ENCODE data around the gene PRKACG.

Gene PRKACG

DNA sequence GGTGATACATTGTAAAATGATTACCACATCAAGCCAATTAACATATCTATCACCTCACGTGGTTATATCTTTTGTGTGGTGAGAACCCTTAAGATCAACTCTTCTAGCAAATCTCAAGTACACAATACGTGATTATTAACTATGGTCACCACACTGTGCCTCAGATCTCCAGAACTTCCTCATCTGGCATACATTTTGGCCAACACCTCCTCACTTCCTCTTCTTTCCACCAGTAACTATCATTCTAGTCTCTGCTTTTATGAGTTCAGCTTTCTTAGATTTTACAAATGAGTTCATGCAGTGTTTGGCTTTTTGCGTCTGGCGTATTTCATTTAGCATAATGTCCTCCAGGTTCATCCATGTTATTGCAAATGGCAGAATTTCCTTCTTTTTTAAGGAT lies 35.8 kb downstream of the PRKACG start:
- H3K4me3 ChIP-seq (ENCODE audit: low read depth, low read length): no peak overlapping the region
- no peak for DNase-seq (ENCODE audit: low read depth)
- TF ChIP-seq, protein P1, sequence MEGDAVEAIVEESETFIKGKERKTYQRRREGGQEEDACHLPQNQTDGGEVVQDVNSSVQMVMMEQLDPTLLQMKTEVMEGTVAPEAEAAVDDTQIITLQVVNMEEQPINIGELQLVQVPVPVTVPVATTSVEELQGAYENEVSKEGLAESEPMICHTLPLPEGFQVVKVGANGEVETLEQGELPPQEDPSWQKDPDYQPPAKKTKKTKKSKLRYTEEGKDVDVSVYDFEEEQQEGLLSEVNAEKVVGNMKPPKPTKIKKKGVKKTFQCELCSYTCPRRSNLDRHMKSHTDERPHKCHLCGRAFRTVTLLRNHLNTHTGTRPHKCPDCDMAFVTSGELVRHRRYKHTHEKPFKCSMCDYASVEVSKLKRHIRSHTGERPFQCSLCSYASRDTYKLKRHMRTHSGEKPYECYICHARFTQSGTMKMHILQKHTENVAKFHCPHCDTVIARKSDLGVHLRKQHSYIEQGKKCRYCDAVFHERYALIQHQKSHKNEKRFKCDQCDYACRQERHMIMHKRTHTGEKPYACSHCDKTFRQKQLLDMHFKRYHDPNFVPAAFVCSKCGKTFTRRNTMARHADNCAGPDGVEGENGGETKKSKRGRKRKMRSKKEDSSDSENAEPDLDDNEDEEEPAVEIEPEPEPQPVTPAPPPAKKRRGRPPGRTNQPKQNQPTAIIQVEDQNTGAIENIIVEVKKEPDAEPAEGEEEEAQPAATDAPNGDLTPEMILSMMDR (IDR thresholded peaks at IDR 0.05; ENCODE audit: low read depth, low read length, missing control alignments): no peak

DNA sequence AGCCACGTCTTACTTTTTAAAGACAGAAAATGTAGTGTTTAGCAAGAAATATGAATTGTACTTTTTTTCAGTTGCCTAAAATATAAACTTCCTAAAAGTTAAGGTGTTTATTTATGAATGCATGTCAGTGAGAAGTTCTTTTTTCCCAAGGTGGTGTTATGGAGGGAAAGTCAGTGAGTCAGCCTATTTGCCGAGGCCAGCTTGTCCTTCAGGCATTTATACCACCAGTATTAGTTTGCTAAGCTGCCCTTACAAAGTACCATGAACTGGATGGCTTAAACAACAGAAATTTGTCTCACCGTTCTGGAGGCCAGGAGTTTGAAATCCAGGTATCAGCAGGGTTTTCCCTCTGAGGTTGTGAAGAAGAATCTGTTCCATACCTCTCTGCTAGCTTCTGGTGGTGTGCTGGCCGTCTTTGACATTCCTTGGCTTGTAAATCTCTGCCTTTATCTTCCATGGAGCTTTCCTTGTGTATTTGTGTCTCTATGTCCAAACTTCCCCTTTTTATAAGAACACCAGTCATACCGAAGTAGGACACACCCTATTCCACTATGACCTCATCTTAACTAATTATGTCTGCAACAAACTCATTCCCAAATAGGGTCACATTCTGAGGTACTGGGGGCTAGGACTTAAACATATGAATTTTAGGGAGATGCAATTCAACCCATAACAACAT lies 38.4 kb downstream of the PRKACG start:
- TF ChIP-seq, protein P1 (IDR thresholded peaks at IDR 0.05; ENCODE audit: low read depth, low read length, missing control alignments): no peak
- DNase-seq (ENCODE audit: low read depth): no peak
- H3K4me3 ChIP-seq (ENCODE audit: low read depth, low read length): no peak overlapping the region

DNA sequence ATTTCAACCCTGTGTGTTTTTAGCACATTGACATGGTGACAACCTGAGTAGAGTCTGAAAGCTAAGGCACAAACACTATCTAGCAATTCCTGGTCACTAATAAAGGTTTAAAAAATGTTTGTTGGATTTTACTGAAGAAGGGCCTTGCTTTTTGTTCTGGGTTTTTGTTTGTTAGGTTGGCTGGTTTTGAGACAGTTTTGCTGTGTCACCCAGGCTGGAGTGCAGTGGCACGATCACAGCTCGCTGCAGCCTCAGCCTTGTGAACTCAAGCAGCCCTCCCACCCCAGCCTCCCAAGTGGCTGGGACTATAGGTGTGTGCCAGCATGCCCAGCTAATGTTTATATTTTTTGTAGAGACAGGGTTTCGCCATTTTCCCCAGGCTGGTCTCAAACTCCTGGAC lies 39.0 kb downstream of the PRKACG start:
- TF ChIP-seq, protein P1 (IDR thresholded peaks at IDR 0.05; ENCODE audit: low read depth, low read length, missing control alignments): no peak
- DNase-seq (ENCODE audit: low read depth): no peak

DNA sequence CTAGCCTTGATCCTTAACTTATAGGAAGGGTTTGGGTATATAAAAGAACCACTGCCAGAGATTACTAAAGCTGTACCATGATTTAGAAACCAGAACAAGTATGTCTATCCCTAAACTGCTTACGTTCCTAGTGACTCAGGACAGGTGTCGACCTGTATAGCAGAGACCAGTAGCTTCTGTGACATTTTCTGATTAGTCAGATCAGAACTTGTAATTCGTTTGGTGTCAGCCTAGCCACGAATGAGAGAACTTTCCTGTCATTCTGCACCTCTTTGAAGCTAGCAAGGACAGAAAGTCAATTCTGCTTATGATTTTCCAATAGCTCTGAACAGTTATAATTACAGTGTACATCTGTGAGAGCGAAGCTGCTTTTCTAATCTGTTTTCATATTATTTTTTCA lies 39.5 kb downstream of the PRKACG start:
- TF ChIP-seq, protein P1 (IDR thresholded peaks at IDR 0.05; ENCODE audit: low read depth, low read length, missing control alignments): no peak
- no peak overlapping the region for H3K4me3 ChIP-seq (ENCODE audit: low read depth, low read length)
- peak; percentile 71 for DNase-seq (ENCODE audit: low read depth)

More for the DNA sequence above, 39.0 kb downstream of the PRKACG start:
- no peak overlapping the region for H3K4me3 ChIP-seq (ENCODE audit: low read depth, low read length)

DNA sequence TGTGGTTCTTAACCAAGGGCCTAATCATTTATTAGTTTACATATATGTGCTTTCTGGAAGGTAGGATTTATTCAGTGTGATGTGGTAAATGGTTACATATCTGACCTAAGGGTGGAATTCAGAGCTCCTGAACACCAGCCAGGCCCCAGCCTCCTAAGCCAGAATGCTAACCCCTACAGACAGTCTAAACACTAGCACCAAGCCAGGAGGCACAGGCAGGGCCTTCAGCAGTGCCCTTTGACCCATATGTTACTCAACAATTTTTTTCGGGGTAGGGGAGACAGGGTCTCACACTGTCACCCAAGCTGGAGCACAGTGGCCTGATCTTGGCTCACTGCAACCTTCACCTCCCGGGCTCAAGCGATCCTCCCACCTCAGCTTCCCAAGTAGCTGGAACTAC lies 40.3 kb downstream of the PRKACG start:
- DNase-seq (ENCODE audit: low read depth): no peak
- TF ChIP-seq, protein P1 (IDR thresholded peaks at IDR 0.05; ENCODE audit: low read depth, low read length, missing control alignments): no peak
- no peak overlapping the region for H3K4me3 ChIP-seq (ENCODE audit: low read depth, low read length)

DNA sequence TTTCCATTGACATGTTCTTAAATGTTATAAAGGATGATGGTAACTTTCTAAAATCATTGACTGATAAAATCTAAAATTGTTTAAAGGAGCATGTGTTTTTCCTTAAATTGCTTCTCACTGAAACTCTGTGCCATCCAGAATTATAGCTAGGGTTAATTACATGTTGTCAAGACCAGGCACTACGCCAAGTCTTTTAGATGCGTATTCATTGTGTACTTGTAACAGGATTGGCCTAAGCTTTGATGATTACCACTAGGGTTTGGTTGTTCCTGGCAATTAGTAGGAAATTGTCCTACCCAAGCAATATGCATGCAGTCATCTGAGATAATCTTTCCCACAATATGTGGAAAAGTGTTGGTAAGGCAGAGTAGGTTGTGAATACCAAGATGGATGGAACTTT lies 43.8 kb downstream of the PRKACG start:
- no peak overlapping the region for H3K4me3 ChIP-seq (ENCODE audit: low read depth, low read length)
- DNase-seq (ENCODE audit: low read depth): no peak
- TF ChIP-seq, protein P1 (IDR thresholded peaks at IDR 0.05; ENCODE audit: low read depth, low read length, missing control alignments): no peak

DNA sequence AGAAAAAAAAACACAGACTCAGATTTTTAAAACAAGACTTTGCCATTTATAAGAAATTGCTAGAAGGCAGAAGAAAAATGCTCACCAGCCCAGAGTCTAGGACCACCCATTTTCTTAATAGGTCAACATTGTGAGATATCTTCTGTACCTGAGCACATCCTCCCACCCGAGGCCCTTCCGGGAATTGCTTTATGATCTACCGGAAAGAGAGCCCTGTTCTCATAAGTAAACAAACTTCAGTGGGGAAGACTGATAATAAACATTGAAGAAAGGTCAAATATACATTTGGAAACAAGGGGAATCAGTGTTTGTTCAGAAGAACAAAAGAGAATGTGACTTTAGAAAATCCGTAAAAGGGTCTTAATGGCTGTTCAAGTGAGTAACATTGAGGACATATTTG lies 44.4 kb downstream of the PRKACG start:
- TF ChIP-seq, protein P1 (IDR thresholded peaks at IDR 0.05; ENCODE audit: low read depth, low read length, missing control alignments): no peak
- H3K4me3 ChIP-seq (ENCODE audit: low read depth, low read length): no peak overlapping the region
- no peak for DNase-seq (ENCODE audit: low read depth)

All from GM12864 (cell line).